ENCODE results near the gene SDK2. TPM values are rescaled to one million over a fixed set of nuclear protein-coding genes. Genes with fewer than 3 reads are reported as not detected.

SDK2 gene
- polyA plus RNA-seq, 1 of the 3 experiments (the other 2 are of a cell fraction) = 0.02 TPM

- no peak for TF ChIP-seq EZH2phosphoT487 (IDR thresholded peaks at IDR 0.05; ENCODE audit: borderline replicate concordance, low read depth)
- no peak for TF ChIP-seq USF1 (IDR thresholded peaks at IDR 0.05; ENCODE audit: borderline replicate concordance, low read depth)
- TF ChIP-seq PBX3 (IDR thresholded peaks at IDR 0.05) = no peak
- no peak for TF ChIP-seq JUND (IDR thresholded peaks at IDR 0.05)
Measured at GRCh38 chr17:73430165-73430680, 214.0 kb downstream of the SDK2 start (continued).

GRCh38 chr17:73429440-73430164 lies 214.6 kb downstream of the SDK2 start:
- no peaks in the 10 kb centered on the region for H4K20me1 ChIP-seq (ENCODE audit: insufficient read depth)
- no peaks in the 10 kb centered on the region for H3K36me3 ChIP-seq (replicated peaks in 1 of 2; ENCODE audit: control insufficient read depth in 1 of 2, insufficient read depth in 2 of 2, low read length in 1 of 2)
- CTCF ChIA-PET = interaction anchor here (0.7 to 8.7 kb wide), 118 partner anchors 9 to 873 kb away, joined by 3 to 118 read pairs (median 6); partner anchors contain the start of gene SDK2
- no peaks in the 10 kb centered on the region for H3K9me2 ChIP-seq
- H3K79me2 ChIP-seq (ENCODE audit: insufficient read depth) = no peaks in the 10 kb centered on the region
- peak overlapping the region in 1 of 2 experiments; percentile 18; a peak in 1 of 4 replicates for H3K4me3 ChIP-seq (ENCODE audit: low read depth in 2 of 2, low read length in 1 of 2)
- H2AFZ ChIP-seq (ENCODE audit: low read depth) = peak overlapping the region; percentile 54; the same call in 1 of the 2 replicates
- H3K4me1 ChIP-seq (ENCODE audit: control insufficient read depth in 1 of 2, insufficient read depth in 2 of 2, low read depth in 1 of 2, low read length in 1 of 2) = peaks cover 0 to 12% of the 10 kb centered on the region in 2 experiments; a peak in 1 of 4 replicates
- no peak overlapping the region for H3K27ac ChIP-seq (ENCODE audit: low read depth in 2 of 2, low read length in 1 of 2)
- no peak overlapping the region for H3K9ac ChIP-seq
- POLR2A ChIA-PET = interaction anchor here (0.7 kb wide), 1 partner anchor 171 kb away, joined by 3 read pairs; no protein-coding TSS in a partner anchor
- no peaks in the 10 kb centered on the region for H3K9me3 ChIP-seq
- peak; percentile 96 for DNase-seq
- peak overlapping the region; percentile 57; the same call in 1 of the 2 replicates for H3K4me2 ChIP-seq
- no peaks in the 10 kb centered on the region for H3F3A ChIP-seq (replicated peaks; ENCODE audit: insufficient read depth)
- WGBS (ENCODE audit: low lambda C conversion rate) = 24% methylated on average over 14 of the region's 14 CpGs
- no peaks in the 10 kb centered on the region for H3K27me3 ChIP-seq (ENCODE audit: insufficient read depth)
- TF ChIP-seq RAD21 (IDR thresholded peaks at IDR 0.05; ENCODE audit: low read length) = peak; percentile 100
- TF ChIP-seq EP300 (IDR thresholded peaks at IDR 0.05; ENCODE audit: borderline replicate concordance in 1 of 2, low read depth in 1 of 2, low read length in 1 of 2) = peak in 1 of 2 experiments; percentile 24; a peak in 1 of 4 replicates
- TF ChIP-seq TAF1 (IDR thresholded peaks at IDR 0.05; ENCODE audit: borderline replicate concordance, low read depth, low read length) = no peak
- no peak for TF ChIP-seq REST (IDR thresholded peaks at IDR 0.05; ENCODE audit: low read depth, low read length)
- TF ChIP-seq FOSL2 (IDR thresholded peaks at IDR 0.05; ENCODE audit: borderline replicate concordance, low read depth) = no peak
- TF ChIP-seq ELF1 (IDR thresholded peaks at IDR 0.05) = no peak
- TF ChIP-seq SIN3A (IDR thresholded peaks at IDR 0.05; ENCODE audit: borderline replicate concordance, low read depth, low read length) = no peak
- peak; percentile 65 for TF ChIP-seq CHD2 (IDR thresholded peaks at IDR 0.05; ENCODE audit: low read length, partially characterized antibody)
- peak; percentile 52; the same call in 1 of the 2 replicates for TF ChIP-seq RCOR1 (IDR thresholded peaks at IDR 0.05; ENCODE audit: low read length)
- peak; percentile 100 for TF ChIP-seq CTCF (IDR thresholded peaks at IDR 0.05)
- peak; percentile 98 for TF ChIP-seq SMC3 (IDR thresholded peaks at IDR 0.05; ENCODE audit: low read depth, low read length)
- 0 out of 2 replicates have a peak, but pooled peaks have one; percentile 28 for TF ChIP-seq MXI1 (IDR thresholded peaks at IDR 0.05; ENCODE audit: low read depth, low read length)
- no peak for TF ChIP-seq TCF12 (IDR thresholded peaks at IDR 0.05)
- no peak for TF ChIP-seq RXRA (IDR thresholded peaks at IDR 0.05; ENCODE audit: borderline replicate concordance, low read depth)
- no peak for TF ChIP-seq NFIC (IDR thresholded peaks at IDR 0.05; ENCODE audit: borderline replicate concordance)
- peak; percentile 78 for TF ChIP-seq YY1 (IDR thresholded peaks at IDR 0.05; ENCODE audit: low read depth)
- no peak for TF ChIP-seq JUND (IDR thresholded peaks at IDR 0.05)
- no peak for TF ChIP-seq NRF1 (IDR thresholded peaks at IDR 0.05; ENCODE audit: low read depth, low read length)
- no peak for TF ChIP-seq RFX5 (IDR thresholded peaks at IDR 0.05; ENCODE audit: low read length)
